Lung (tissue), 12 donors: ENCODE results near the gene KHDRBS2. TPM values are rescaled to one million over a fixed set of nuclear protein-coding genes. Genes with fewer than 3 reads are reported as not detected.

Experiments
- ATAC-seq: fragments of 200-7000 bp; cut with Tn5 transposase; one replicate; pipeline ENCODE4 v1.9.1; 2020; ENCODE audit warnings: moderate number of reproducible peaks; ENCODE audit not compliant: insufficient read depth, low FRiP score
- DNase-seq, 3 donors: peaks; one replicate each; pipeline ENCODE4 v3.0.0-alpha.2; 2013 to 2017
- H3K27ac ChIP-seq, 2 donors: one replicate each; pipeline ENCODE4 v1.5.1; 2013; ENCODE audit warnings: mild to moderate bottlenecking in 2 of 2, moderate library complexity in 2 of 2, control low read depth in 1 of 2, inconsistent platforms in 1 of 2, low read depth in 1 of 2, low read length in 1 of 2
- H3K27me3 ChIP-seq, 3 donors: one replicate each; pipeline ENCODE4 v1.5.1; 2013; ENCODE audit warnings: low read length in 2 of 3; ENCODE audit not compliant: control insufficient read depth in 3 of 3, insufficient read depth in 3 of 3
- H3K36me3 ChIP-seq, 4 donors: one replicate each; pipeline ENCODE4 v1.5.1; 2013; ENCODE audit warnings: low read length in 4 of 4, mild to moderate bottlenecking in 1 of 4, moderate library complexity in 1 of 4; ENCODE audit not compliant: control insufficient read depth in 4 of 4, insufficient read depth in 4 of 4
- H3K4me1 ChIP-seq, 5 donors: one replicate each; pipeline ENCODE4 v1.5.1; 2013; ENCODE audit warnings: low read length in 5 of 5, mild to moderate bottlenecking in 2 of 5, moderate library complexity in 1 of 5; ENCODE audit not compliant: control insufficient read depth in 5 of 5, insufficient read depth in 5 of 5
- H3K4me3 ChIP-seq: one replicate; pipeline ENCODE4 v1.5.1; 2013; ENCODE audit warnings: mild to moderate bottlenecking, control low read depth, moderate library complexity
- H3K9ac ChIP-seq, 2 donors: one replicate each; pipeline ENCODE4 v1.5.1; 2013; ENCODE audit warnings: low read length in 2 of 2, control low read depth in 1 of 2; ENCODE audit not compliant: insufficient read depth in 1 of 2
- H3K9me3 ChIP-seq, 4 donors: one replicate each; pipeline ENCODE4 v1.5.1; 2013; ENCODE audit warnings: low read length in 3 of 4, mild to moderate bottlenecking in 1 of 4, moderate library complexity in 1 of 4; ENCODE audit not compliant: control insufficient read depth in 4 of 4, insufficient read depth in 3 of 4
- WGBS, 2 donors: extraction: QIAGEN DNeasy Blood & Tissue Kit; methylation state at CpG; one replicate each; pipeline ENCODE4 v1.1.7; 2013; 5-methylcytosine and 5-hydroxymethylcytosine counted together
- polyA plus RNA-seq, 2 donors: library from polyadenylated mRNA; stranded (reverse); fragments of 200-250 nt; gene quantifications; one replicate each; pipeline ENCODE4 v1.2.1, GENCODE V29; 2013
- total RNA-seq, 2 donors: library from RNA; depleted of rRNA in 1 of 2; stranded (reverse); fragments of >200 nt in 1 of 2; gene quantifications; one replicate each; pipeline ENCODE4 v1.2.1, GENCODE V29; 2014 to 2021
- TF ChIP-seq, protein P1 (sequence below): IDR thresholded peaks from 2 replicates; pipeline ENCODE4 v1.5.1; 2012; ENCODE audit warnings: mild to moderate bottlenecking; ENCODE audit errors: control extremely low read depth, extremely low read depth
- donor health status: control.
- donor health status: control.
- donor health status: Bipolar disorder and iron deficiency.
- donor health status: healthy.
- donor health status: DM: yes; HTN: yes; CAD: no.

The KHDRBS2 gene
- total and polyA plus RNA-seq, 4 donors, result 0.68 to 43.9 (median 3.8) TPM

- H3K27me3 ChIP-seq, result no peaks in the 10 kb centered on the region
- TF ChIP-seq, protein P1, sequence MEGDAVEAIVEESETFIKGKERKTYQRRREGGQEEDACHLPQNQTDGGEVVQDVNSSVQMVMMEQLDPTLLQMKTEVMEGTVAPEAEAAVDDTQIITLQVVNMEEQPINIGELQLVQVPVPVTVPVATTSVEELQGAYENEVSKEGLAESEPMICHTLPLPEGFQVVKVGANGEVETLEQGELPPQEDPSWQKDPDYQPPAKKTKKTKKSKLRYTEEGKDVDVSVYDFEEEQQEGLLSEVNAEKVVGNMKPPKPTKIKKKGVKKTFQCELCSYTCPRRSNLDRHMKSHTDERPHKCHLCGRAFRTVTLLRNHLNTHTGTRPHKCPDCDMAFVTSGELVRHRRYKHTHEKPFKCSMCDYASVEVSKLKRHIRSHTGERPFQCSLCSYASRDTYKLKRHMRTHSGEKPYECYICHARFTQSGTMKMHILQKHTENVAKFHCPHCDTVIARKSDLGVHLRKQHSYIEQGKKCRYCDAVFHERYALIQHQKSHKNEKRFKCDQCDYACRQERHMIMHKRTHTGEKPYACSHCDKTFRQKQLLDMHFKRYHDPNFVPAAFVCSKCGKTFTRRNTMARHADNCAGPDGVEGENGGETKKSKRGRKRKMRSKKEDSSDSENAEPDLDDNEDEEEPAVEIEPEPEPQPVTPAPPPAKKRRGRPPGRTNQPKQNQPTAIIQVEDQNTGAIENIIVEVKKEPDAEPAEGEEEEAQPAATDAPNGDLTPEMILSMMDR, result no peak
- no peak overlapping the region for H3K9ac ChIP-seq
- H3K9me3 ChIP-seq, result no peaks in the 10 kb centered on the region
- no peaks in the 10 kb centered on the region for H3K36me3 ChIP-seq
- no peak for ATAC-seq
- H3K4me3 ChIP-seq, result no peak overlapping the region
- no peak overlapping the region for H3K27ac ChIP-seq
- no peaks in the 10 kb centered on the region for H3K4me1 ChIP-seq
- no peak for DNase-seq
These were observed 228.7 kb downstream of the KHDRBS2 start for GRCh38 chr6:62057300-62057699.

GRCh38 chr6:62045502-62045901, 240.5 kb downstream of the KHDRBS2 start:
- WGBS, 2 donors, result 93 to 94% methylated on average over 2 of the region's 2 CpGs
- DNase-seq, result no peak
- no peak for ATAC-seq
- Histone ChIP-seq H3K9ac (no peak overlapping the region), H3K27me3 (no peaks in the 10 kb centered on the region), H3K27ac (no peak overlapping the region), H3K9me3 (peaks cover 0 to 3% (median 0%) of the 10 kb centered on the region in 4 donors), H3K36me3 (no peaks in the 10 kb centered on the region), H3K4me3 (no peak overlapping the region), H3K4me1 (no peaks in the 10 kb centered on the region)
- TF ChIP-seq, protein P1, result no peak

DNA sequence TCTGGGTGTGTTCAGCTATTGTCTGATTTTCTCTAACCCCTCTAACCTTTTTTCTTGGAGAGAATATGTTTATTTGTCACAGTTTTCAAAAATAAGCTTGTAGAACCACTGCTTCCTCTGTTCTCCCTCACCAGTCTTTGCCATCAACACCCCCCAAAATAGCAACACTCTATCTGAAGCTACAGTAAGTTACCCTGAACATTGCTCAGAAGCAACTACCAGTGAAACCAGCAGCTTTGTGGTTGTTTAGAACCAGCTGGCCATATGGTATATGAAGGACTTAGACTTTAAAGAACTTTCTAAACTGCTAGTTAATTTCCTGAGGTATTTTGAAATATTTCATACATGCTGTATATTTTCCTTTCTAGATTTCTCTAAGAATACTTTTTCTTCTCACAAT, 242.9 kb downstream of the KHDRBS2 start:
- no peaks in the 10 kb centered on the region for H3K4me1 ChIP-seq

DNA sequence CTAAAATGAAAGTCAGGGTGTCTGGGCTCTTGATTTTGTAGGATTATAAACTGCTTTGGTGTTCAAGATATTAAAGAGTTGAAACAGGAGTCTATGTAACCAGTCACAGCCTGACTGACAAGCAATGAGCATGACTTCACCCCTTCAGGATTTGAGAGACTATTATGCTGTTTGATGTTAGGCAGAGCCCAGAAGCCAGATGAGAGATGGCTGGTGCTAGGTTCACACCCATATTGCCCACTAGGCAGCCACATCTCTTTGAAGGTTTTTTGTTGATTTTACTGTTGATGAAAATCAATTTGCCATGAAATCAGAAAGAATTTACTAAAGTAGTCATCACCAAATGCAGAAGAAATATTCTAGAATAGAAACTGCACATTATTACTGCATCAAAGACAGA, 243.6 kb downstream of the KHDRBS2 start:
- ATAC-seq (no peak), DNase-seq (no peak)
- TF ChIP-seq, protein P1, result no peak

More for the DNA sequence above, 242.9 kb downstream of the KHDRBS2 start:
- Histone ChIP-seq H3K4me3 (no peak overlapping the region), H3K27me3 (no peaks in the 10 kb centered on the region), H3K9me3 (peaks cover 0 to 3% (median 0%) of the 10 kb centered on the region in 4 donors), H3K36me3 (no peaks in the 10 kb centered on the region), H3K9ac (no peak overlapping the region), H3K27ac (no peak overlapping the region)
- ATAC-seq (no peak), DNase-seq (no peak)
- TF ChIP-seq, protein P1, result no peak

More for the DNA sequence above, 243.6 kb downstream of the KHDRBS2 start:
- H3K27ac ChIP-seq, result no peak overlapping the region
- no peak overlapping the region for H3K4me3 ChIP-seq
- no peaks in the 10 kb centered on the region for H3K27me3 ChIP-seq
- no peak overlapping the region for H3K9ac ChIP-seq
- no peaks in the 10 kb centered on the region for H3K4me1 ChIP-seq
- H3K9me3 ChIP-seq, result peaks cover 0 to 3% (median 0%) of the 10 kb centered on the region in 4 donors
- no peaks in the 10 kb centered on the region for H3K36me3 ChIP-seq
